Raji (cell line): ENCODE results near the gene ADAMTS17.

Experiments
- POLR2A ChIP-seq: IDR thresholded peaks from 2 replicates; pipeline ENCODE4 v1.6.1; 2011; ENCODE audit warnings: low read depth, low read length, control low read depth; ENCODE audit not compliant: insufficient read depth

Gene ADAMTS17

GRCh38 chr15:100167884-100168375, 173.8 kb downstream of the ADAMTS17 start:
- no peak for TF ChIP-seq POLR2A

DNA sequence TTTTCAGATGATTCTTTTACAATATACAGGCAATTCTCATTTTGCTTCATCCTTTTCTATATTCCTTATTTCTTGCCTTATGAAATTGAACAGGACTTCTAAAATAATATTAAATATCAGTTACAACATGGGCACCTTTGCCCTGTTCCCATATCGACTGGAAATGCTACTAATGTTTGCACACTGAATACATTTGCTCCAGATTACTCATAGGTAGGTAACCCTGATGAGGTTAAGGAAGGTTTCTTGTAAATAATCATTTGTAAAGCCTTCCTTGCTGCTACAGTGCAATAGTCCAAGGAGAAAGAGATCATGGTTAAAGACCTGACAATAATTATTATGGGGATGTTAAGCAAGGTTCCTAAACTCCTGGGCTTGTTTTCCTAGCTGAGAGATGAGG, 175.5 kb downstream of the ADAMTS17 start:
- no peak for TF ChIP-seq POLR2A

DNA sequence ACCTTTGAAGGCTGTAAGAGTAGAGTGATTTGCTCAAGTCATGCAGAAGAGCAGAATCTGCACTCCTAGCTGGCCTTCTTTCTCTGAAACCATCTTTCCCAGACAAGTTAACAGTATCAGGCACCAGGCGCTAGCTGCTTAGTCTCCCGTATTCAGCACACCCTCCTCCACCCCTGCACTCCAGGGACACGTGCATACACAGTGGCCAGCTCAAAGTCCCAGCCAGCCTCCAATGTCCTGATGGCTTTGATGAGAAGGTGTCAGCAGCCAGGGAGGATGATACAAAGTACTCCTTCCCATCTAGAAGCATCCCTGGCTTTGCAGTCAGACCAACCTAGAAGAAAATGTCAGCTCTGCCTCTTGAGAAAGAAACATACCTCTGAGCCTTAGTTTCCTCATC, 177.8 kb downstream of the ADAMTS17 start:
- TF ChIP-seq POLR2A = no peak

- no peak for TF ChIP-seq POLR2A
Measured at GRCh38 chr15:100160953-100161352, 180.8 kb downstream of the ADAMTS17 start.

DNA sequence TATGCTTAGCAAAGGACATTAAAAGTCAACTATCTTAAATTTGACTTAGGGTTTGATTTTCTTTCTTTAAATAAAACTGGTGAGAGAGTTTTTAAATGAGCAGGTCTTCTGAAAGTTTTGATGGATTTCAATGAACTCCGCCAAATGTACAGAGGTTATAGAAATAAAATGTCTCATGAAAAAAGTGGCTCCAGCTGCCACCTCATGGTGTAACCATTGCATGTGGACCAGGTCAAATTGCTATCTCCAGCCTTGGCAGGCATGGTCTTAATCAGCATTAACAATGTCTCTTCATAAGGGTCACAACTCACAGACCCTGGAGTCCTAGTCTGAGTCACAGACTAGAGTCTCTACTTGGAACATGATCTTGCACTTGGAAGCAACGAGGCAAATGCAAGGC, 182.3 kb downstream of the ADAMTS17 start:
- no peak for TF ChIP-seq POLR2A

DNA sequence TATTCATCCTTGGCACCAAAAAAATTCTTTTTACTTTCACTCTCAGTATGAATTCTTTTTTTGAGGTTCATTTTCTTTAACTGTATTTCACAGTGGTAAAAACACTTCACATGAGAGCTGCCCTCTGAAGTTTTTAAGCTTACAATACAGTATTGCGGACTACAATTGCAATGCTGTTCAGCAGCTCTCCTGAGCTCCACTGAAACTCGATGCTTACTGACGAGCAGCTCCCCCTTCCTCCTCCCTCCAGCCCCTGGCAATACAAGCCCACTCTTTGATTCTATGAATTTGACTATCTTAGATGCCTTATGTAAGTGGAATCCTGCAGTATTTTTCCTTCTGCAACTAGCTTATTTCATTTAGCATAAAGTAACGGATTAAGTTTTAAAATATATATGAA, 183.4 kb downstream of the ADAMTS17 start:
- no peak for TF ChIP-seq POLR2A

DNA sequence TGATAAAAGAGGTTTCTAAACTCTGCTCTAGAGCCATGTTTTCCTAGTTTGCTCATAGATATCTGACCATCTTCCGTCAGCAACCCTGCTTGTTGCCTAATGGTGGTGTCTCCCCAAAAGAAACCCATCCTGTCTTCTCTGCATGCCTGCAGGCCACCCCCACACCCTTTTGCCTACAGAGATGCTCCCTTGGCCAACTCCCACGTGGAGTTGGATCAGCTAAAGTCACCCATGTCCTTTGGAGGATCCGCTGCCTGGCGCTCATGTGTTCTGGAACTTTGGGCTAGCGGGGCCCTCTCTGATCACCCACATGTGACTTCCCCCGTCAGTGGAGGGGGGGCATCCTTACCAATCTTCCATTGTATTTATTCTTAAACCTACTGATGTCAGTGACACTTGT, 185.6 kb downstream of the ADAMTS17 start:
- TF ChIP-seq POLR2A = no peak

DNA sequence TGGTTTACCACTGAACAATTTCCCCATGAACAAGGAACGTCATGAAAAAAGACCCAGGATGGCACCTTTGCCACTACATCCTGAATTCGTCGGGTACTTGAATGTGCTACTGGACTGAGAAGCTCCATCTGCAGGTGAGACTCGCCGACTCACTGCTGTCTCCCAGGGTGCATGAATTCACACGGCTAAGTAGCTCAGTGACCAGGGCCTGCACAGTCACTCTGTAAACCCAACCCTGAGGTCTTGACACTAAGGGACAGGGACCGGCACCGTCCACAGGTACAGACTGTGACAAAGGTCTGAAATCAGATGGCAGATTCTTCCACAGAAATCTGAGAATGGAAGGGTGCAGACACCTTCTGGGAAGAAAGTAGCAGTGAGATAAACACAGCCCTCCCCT, 187.4 kb downstream of the ADAMTS17 start:
- no peak for TF ChIP-seq POLR2A

DNA sequence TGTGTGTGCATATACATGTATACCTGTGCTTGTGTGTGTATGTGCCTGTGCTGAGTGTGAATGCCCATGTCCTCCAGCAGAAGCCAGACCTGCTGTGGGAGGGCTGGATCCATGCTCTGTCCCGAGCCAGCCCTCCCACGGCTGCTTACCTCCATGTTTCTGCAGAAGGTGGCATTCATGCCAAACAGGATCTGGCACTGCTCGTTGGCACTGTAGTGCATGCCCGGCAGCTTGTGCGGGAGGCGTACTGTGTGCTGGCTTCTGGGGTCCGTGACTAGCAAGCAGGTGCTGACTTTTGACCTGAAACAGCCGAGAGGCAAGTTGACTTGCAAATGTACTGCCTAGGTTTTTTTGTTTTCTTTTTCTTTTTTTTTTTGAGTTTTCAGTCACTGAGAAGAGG, 189.3 kb downstream of the ADAMTS17 start:
- no peak for TF ChIP-seq POLR2A

GRCh38 chr15:100150906-100151305, 190.9 kb downstream of the ADAMTS17 start:
- no peak for TF ChIP-seq POLR2A

DNA sequence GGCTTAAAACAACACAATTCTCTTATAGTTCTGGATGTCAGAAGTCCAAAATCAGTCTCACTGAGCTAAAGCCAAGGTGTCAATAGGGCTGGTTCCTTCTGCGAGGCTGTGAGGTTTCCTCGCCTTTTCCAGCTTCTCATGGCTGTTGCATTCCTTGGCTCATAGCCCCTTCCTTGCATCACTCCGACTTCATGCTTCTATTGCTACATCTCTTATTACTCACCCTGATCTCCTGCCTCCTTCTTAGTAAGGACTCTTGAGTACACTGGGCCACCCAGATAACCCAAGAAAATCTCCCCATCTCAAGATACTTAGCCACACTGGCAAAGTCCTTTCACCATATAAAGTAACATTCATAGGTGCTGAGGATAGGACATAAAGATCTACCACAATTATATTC, 193.9 kb downstream of the ADAMTS17 start:
- no peak for TF ChIP-seq POLR2A

DNA sequence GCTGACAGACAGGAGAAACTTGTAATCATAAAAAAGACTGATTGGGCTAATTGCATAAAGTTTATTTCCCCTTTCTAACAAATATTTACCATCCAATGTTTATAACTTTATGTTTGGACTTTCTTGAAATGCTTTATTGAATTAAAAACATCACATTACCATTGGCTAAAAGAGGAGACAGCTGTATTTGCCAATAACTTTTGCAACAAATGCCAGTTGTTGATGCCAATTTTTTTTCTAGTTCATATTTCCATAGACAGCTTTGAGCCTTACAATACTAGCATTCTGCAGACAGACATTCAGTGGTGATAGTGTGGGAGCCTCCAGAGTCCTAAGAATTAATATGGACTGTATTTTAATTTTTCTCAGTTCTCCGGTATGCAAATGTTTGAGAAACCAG, 198.4 kb downstream of the ADAMTS17 start:
- TF ChIP-seq POLR2A = no peak

DNA sequence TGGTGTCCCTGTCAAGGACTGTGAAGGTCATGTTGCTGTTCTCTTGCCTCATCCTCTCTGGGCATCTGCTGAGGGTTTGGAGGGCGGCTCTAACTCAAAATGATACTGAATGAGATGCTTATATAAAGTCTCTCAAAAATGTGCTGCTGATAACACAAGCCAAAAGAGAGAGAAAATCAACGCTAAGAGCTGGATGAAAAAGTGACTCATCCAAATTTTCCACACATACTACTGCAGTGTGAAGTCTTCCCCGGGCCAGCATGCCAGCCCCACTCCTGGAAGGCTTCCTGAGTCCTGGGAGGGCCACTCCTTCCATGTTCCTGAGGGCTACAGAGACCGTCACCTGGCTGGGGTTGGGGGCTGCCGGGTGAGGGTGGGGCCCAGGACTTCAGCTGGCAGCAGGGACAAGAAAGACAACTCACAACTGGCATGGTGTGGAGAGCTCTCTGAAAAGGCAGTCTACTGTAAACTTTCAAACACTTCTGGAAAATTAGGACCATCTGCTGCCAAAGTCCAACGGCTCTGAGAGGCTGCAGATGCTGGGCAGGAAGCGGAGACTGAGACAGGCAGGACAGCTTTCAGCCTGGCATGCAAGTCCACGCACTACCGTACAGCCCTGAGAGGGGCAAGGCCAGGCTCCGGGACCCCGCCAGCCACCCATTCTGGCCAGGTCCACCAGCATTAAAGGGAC, 200.3 kb downstream of the ADAMTS17 start:
- TF ChIP-seq POLR2A = no peak

DNA sequence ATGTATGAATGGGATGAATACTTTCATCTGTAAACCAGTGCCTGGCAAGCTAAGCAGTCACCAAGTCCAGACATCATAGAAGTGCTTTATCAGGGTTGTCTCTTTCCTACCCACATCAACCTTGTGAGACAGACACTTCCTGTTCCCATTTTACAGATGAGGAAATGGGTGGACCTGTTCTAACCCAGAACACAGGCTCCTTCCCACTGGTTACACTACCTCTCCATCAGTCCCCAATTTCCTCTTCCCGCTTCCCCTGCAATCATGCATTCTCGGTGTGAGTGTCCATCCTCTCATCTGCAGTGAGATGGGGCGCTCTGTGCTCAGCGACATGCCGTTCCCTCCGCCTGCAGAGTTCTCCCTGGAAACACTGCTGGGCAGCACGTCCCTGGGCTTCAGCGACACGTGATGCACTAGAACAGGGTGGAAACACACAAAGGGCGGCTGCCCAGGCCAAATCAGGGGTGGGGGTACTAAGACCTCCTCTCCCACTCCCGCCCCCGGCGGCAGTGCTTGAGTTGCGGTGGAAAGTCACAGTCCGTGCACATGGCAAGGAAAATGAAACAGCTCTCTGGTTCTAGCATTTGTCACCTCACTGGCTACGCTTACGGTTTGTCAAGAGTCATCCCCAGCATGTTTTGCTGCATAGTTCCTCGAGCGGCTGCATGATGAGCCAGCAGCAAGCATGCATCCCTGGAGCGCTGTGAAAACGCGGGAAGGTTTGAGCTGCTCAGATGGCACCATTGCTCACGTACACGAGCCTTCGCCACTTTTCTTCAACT, 201.1 kb downstream of the ADAMTS17 start:
- TF ChIP-seq POLR2A = no peak

DNA sequence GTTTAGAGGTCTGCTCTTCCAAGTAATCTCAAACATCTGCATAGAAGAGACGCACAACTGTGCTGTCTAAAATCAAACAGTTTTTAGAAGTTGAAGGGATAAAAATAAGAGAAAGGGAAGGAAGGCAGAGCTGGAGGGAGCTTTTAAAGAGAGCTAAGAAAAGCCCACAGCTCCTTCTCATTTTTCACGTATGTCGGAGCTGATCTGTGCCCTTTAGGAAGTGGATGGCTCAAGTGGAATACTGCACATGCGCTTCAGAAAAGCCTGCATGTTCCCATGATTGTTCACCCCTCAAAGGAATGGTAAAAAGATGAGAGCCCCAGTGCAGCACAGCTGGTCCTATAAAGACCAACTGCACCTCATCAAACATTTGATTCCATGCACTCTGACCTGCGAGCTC, 207.2 kb downstream of the ADAMTS17 start:
- TF ChIP-seq POLR2A = no peak

DNA sequence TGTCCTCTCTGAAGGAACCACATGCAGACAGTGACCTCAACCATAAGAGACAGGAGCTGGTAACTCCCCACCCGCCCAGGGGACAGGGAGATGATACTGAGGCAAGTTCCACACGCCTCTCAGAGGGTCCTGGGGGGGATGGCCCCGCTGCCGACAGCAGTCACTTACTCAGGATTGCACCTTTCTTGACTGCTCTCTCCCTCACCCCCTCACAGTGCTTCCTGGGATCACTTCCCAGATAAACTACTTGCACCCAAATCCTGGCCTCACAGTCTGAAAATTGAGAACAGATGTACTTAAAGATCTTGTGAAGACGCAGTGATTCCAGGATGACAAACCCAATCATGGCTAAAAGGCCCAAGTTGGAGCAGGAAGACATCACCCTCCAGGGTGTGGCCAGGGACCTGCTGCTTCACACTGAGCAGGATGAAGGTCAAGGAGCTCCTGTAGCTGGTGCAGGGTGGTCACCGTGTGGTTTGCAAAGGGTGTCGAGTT, 207.6 kb downstream of the ADAMTS17 start:
- TF ChIP-seq POLR2A = no peak

DNA sequence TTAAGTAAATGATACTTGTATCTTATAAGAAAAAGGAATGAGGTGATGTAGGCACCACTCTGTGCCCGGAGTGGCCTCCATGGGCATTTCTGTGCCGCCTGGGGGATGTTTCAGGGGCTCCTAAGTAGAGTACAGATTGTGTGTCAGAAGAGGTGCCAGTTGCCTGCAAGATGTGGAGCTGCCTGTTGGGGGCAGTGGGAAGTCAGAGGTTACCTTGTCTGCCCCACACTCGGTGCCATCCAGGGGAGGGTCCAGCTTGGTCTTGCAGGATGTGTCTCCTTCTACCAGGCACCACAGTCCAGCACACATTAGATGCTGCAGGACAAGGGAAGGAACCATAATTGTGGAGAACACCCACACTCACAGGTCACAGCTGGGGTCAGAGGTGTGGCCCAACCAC, 208.8 kb downstream of the ADAMTS17 start:
- no peak for TF ChIP-seq POLR2A

DNA sequence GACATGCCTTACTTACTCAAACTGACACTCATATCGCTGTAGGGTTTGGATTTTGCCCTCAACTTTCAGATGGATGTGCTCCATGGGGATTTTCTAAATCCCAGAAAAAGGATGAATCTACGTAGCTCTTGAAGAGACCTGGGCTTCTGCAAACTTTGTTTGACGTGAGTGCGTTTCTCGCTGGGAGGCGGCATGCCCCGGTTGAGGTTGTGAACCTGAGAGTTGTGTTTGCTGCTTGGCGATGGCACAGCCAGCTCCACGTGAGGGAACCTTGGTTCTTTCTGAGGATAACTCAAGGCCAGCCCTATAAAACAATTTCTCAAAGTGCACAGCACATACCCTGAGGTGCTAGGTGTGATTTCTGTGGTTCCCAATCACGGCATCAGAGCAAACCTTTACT, 209.5 kb downstream of the ADAMTS17 start:
- TF ChIP-seq POLR2A = no peak
